HG02840 (cell line): ENCODE results near the gene PCDHGA5.
"Not testable (repeated sequence)": the region's sequence is repeated elsewhere in the genome, so short reads cannot be mapped to it uniquely, and the experiment has no call there.

Source experiments
- ATAC-seq: cut with Tn5 transposase; IDR thresholded peaks from one replicate; pipeline ENCODE4 v1.9.1; 2021; ENCODE audit warnings: mild to moderate bottlenecking, moderate library complexity, moderate number of reproducible peaks; ENCODE audit not compliant: unreplicated experiment, low FRiP score

Gene PCDHGA5

GRCh38 chr5:141363952-141364660 is at the start of gene PCDHGA5:
Gene PCDHGA5 (plus strand): TSS chr5:141364162. CDS start chr5:141364331, 169 bp downstream.
- ATAC-seq, result no peak

DNA sequence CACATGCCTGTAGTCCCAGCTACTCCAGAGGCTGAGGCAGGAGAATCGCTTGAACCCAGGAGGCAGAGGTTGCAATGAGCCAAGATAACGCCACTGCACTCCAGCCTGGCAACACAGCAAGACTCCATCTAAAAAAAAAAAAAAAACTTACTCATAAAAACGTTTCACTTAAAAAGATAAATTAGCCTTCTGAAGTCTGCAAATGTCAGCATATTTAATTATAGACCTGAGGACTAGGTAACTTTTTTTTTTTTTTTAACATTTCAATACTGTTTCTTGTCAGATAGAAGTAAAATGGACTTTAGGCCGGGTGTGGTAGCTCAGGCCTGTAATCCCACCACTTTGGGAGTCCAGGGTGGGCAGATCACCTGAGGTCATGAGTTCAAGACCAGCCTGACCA is 47.0 kb upstream of the PCDHGA5 start:
- ATAC-seq, result not testable (repeated sequence)

- ATAC-seq, result no peak
These were observed 44.8 kb upstream of the PCDHGA5 start for GRCh38 chr5:141319202-141319601.

DNA sequence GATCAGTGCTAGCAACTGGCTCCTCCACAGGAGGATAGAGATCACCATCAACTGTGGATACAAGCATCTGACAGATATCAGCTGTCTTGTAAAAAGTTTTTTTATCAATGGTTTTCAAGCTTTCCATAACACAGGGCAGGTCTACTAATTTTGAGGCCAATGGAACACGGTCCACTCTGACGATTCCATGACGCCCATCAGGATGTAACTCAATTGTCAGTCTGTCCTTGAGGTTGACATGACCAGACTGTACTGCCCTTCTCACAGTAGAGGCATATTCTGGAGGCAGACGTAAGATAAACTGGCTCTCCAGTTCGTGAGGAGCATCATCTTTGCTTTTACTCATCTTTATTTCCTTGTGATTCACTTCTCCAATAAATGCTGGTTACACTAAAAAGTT is 44.3 kb upstream of the PCDHGA5 start:
- no peak for ATAC-seq

DNA sequence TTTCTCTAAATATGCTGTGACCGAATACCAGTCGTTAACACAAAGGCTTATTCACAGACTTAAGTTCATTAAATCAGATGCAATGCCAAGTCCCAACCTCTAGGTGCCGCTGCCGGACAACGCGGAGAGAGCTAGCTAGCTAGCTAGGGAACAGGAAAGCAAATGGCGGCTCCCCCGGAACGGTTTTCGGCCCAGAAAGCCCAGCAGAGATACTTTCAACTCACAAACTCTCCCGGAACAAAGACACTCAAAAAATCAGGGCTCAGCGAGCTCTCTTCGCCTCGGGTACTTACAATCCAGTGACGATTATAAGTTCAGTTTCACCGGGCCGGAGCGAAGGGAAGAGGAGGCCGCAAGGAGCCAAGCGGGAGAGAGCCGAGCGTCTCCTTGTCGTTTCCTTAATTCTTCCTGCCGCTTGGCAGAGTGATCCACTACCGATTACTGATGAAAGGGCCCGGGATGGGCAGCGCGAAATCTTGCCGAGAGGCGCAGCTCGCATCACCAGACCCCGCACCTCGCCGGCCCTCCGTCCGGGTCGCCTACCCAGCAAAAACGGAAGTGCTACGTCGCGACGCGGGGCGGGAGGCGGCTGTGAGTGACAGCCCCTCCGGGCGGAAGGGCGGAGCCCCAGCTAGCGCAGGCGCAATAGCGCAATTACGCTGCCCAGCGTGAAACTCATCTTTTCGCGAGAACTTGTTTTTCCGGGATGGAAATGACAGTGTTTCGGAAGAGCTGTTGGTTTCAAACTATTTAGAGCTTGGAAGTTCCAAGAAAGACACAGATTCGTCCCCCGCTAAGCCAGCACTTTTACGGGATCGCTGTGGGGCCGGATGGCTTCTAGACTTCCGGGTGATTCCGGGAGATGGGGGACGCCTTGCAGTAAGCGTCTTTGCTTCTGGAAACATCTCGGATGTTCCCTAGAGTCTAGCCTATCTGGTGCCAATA is 43.5 kb upstream of the PCDHGA5 start, which contains the start of gene TAF7:
TAF7 (minus strand) TSS at position 560 of the 945 bp plus-strand sequence. CDS start 740 bp downstream, outside the sequence.
- peak; percentile 97 for ATAC-seq

- ATAC-seq, result no peak
These were observed 41.7 kb upstream of the PCDHGA5 start for GRCh38 chr5:141322261-141322660.

GRCh38 chr5:141326088-141326854 is 37.7 kb upstream of the PCDHGA5 start:
- ATAC-seq, result peak; percentile 82

- ATAC-seq, result no peak
These were observed 35.7 kb upstream of the PCDHGA5 start for GRCh38 chr5:141328231-141328630.

DNA sequence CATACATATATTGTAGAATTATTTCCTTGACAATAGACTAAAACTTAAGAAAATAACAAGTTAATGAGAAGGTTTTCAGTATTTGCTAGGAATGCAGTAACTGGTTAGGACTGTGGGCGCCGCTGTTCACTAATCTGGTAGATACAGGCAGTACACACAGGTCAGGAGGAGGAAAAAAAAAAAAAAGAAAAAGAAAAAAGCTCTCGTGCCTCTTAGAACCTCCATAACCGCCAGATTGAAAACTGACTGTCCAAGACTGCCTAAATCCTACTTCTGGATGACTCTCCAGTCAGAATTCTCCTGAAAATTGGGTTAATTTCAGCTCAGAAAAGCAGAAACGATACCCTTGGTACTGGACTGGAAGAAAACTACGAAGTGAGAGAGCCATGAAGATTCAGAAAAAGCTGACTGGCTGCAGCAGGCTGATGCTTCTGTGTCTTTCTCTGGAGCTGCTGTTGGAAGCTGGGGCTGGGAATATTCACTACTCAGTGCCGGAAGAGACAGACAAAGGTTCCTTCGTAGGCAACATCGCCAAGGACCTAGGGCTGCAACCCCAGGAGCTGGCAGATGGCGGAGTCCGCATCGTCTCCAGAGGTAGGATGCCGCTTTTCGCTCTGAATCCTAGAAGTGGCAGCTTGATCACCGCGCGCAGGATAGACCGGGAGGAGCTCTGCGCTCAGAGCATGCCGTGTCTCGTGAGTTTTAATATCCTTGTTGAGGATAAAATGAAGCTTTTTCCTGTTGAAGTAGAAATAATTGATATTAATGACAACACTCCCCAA is 33.5 kb upstream of the PCDHGA5 start, which contains the start of gene PCDHGA1:
PCDHGA1 (plus strand) TSS at position 216 of the 782 bp plus-strand sequence.
- no peak for ATAC-seq

DNA sequence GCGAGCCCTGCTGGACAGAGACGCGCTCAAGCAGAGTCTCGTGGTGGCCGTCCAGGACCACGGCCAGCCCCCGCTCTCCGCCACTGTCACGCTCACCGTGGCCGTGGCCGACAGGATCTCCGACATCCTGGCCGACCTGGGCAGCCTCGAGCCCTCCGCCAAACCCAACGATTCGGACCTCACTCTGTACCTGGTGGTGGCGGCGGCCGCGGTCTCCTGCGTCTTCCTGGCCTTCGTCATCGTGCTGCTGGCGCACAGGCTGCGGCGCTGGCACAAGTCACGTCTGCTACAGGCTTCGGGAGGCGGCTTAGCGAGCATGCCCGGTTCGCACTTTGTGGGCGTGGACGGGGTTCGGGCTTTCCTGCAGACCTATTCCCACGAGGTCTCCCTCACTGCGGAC is 31.4 kb upstream of the PCDHGA5 start:
- not testable (repeated sequence) for ATAC-seq

DNA sequence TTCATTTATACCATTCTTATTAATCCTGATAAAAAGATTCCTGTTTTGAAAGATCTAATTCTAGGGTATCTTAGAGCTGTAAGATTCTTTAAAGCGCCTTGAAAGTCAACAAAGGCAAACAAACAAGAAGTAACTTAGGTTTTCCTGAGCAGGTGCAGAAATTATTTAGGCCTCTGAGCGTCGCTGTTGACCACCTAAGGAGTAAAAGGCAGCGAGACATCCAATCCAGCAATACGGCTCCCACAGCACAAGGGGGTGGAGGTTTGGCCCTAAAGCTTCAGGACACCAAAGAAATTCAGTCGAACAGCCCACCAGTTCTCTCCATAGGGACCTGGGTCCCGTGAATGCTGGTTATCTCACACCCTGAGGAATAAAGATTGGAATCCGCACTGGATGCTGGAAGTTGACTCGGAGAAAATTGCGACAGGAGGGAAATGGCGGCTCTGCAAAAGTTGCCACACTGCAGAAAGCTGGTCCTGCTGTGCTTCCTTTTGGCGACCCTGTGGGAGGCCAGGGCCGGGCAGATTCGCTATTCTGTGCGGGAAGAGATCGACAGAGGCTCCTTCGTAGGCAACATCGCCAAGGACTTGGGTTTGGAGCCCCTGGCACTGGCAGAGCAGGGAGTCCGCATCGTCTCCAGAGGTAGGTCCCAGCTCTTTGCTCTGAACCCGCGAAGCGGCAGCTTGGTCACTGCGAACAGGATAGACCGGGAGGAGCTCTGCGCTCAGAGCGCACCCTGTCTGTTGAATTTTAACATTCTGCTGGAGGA is 25.2 kb upstream of the PCDHGA5 start, which contains the start of gene PCDHGA2:
PCDHGA2 (plus strand) TSS at position 223 of the 769 bp plus-strand sequence.
- ATAC-seq, result no peak

DNA sequence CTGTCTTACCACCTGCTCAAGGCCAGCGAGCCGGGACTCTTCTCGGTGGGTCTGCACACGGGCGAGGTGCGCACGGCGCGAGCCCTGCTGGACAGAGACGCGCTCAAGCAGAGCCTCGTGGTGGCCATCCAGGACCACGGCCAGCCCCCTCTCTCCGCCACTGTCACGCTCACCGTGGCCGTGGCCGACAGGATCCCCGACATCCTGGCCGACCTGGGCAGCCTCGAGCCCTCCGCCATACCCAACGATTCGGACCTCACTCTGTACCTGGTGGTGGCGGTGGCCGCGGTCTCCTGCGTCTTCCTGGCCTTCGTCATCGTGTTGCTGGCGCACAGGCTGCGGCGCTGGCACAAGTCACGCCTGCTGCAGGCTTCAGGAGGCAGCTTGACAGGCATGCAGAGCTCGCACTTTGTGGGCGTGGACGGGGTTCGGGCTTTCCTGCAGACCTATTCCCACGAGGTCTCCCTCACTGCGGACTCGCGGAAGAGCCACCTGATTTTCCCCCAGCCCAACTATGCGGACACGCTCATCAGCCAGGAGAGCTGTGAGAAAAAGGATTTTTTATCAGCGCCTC is 23.1 kb upstream of the PCDHGA5 start:
- not testable (repeated sequence) for ATAC-seq

- no peak for ATAC-seq
These were observed 21.2 kb upstream of the PCDHGA5 start for GRCh38 chr5:141342773-141343172.

DNA sequence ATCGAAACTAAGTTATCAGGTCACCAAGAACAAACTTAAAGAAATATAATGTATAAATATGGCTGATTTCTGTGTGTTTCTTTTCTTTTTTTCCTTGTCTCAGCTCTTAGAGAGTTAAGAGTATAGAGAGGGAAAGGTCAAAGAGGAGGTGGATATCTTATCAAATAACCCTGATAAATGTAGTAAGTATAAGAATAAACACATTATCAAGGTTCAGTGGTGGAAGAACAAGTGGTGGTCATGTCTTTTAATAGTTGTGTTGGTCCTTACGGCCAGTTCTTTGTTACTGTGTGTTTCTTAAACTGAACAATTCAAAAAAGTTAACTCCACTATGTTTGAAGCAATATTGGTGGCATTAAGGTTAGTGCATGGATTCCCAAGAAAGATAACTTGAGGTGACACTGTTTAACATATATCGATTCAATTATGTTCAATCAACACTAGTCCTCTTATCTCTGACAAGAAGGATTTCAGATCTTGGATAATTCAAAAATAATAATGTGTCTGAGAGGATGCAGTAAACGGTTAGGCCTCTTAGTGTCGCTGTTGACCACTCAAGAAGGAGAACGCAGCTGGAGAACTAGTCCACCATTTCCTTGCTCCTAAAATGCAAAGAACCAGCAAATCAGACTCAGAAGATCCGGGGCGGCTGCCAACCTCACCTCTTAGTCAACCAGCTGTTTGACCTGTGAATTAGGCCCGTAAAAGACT is 20.6 kb upstream of the PCDHGA5 start, which contains the start of gene PCDHGA3:
PCDHGA3 (plus strand) TSS at position 588 of the 711 bp plus-strand sequence. CDS start 205 bp downstream, outside the sequence.
- no peak for ATAC-seq

DNA sequence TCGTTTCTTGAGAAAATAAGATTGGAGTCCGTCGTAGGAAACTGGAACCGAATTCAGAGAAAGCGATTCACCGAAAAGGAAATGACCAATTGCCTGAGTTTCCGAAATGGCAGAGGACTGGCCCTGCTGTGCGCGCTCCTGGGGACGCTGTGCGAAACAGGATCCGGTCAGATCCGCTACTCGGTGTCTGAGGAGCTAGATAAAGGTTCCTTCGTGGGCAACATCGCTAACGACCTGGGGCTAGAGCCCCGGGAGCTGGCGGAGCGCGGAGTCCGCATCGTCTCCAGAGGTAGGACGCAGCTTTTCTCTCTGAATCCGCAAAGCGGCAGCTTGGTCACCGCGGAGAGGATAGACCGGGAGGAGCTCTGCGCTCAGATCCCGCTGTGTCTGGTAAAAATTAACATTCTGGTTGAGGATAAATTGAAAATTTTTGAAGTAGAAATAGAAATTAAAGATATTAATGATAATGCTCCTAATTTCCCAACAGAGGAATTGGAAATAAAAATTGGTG is 20.0 kb upstream of the PCDHGA5 start:
- no peak for ATAC-seq

GRCh38 chr5:141345327-141345726 is 18.6 kb upstream of the PCDHGA5 start:
- no peak for ATAC-seq

DNA sequence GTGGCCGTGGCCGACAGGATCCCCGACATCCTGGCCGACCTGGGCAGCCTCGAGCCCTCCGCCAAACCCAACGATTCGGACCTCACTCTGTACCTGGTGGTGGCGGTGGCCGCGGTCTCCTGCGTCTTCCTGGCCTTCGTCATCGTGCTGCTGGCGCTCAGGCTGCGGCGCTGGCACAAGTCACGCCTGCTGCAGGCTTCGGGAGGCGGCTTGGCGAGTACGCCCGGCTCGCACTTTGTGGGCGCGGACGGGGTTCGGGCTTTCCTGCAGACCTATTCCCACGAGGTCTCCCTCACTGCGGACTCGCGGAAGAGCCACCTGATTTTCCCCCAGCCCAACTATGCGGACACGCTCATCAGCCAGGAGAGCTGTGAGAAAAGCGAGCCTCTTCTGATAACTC is 17.9 kb upstream of the PCDHGA5 start:
- not testable (repeated sequence) for ATAC-seq
